Endometrial microvascular endothelial cells (primary cell): ENCODE measurements around the gene USP25. TPM values are rescaled to one million over a fixed set of nuclear protein-coding genes. Genes with fewer than 3 reads are reported as not detected.

Experiments used
- in situ Hi-C: cut with HindIII; loops from 2 replicates; pipeline ENCODE4 v1.10.0; 2017; ENCODE audit warnings: low sequenced_read_pairs, low pct_unique_long_range_greater_than_20kb; ENCODE audit errors: inconsistent ontology term
- total RNA-seq: library from RNA; depleted of rRNA; stranded (reverse); fragments of >200 nt; gene quantifications from one replicate; pipeline ENCODE4 v1.2.3, GENCODE V29; 2015; ENCODE audit errors: inconsistent ontology term

The USP25 gene
- total RNA-seq, 1 donor from 2014 or later: 53.1 TPM

DNA sequence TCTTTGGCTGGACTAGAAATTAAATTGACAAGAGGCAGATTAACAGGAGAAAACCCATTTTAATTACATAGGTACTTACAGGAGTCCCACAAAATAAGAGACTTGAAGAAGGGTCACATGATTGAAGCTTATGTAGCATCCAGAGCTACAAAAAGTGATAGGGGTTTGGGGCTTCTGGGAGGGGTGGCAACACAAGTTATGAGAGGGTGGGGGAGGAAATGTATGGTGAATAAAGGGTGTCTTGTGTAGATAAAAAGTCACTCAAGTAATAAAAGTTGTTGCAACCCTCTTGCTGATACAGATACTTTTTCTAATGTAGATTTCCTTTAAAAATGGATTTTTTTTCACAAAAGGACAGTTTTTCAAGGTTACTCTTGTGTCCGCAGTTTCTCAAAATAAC is 24.0 kb downstream of the USP25 start:
- in situ Hi-C loops: no loop called here

- in situ Hi-C loops: no loop called here
Observed at GRCh38 chr21:15754640-15755039, 24.9 kb downstream of the USP25 start.

GRCh38 chr21:15755125-15755524 is 25.3 kb downstream of the USP25 start:
- in situ Hi-C loops: no loop called here

DNA sequence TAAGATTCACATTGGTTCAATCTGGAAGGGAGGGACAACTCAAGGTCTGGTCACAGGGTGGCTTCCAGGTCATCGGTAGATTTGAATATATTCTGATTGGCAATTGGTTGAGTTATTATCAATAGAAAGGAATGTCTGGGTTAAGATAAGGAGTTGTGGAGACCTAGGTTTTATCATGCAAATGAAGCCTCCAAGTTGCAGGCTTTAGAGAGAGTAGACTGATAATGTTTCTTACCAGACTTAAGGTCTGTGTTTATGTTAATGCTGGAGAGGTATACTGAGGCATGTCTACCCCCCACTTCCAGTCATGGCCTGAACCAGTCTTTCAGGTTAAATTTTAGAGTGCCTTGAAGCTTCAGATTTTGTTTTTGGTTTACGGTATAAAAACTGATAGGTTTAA is 29.7 kb downstream of the USP25 start:
- in situ Hi-C loops: no loop called here

DNA sequence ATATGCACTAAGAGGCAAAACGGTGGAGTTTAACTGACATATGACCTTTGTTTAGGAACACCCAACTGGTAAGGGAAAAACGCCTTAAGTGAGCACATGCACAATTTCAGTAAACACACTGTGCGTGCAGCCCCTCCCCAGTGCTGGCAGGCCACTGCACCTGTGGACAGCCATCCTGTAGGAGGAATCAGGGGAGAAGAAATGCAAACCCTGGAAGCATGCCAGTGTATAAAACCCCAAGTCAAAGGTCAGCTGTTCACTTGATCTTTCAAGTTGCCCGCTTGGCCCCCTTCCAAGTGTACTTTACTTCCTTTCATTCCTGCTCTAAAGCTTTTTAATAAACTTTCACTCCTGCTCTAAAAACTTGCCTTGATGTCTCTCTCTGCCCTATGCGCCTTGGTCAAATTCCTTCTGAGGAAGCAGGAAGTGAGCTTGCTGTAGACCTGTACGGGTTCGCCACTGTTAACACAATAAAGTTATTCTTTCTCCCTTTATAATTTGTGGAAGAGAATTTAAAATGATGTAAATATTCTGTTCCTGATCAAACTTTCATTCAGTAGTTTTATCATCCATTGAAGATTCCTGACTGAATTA is 31.8 kb downstream of the USP25 start:
- in situ Hi-C loops: no loop called here

GRCh38 chr21:15763359-15763758 is 33.6 kb downstream of the USP25 start:
- in situ Hi-C loops: no loop called here

GRCh38 chr21:15764878-15765277 is 35.1 kb downstream of the USP25 start:
- in situ Hi-C loops: no loop called here

- in situ Hi-C loops: no loop called here
Observed at GRCh38 chr21:15766952-15767603, 37.3 kb downstream of the USP25 start.

DNA sequence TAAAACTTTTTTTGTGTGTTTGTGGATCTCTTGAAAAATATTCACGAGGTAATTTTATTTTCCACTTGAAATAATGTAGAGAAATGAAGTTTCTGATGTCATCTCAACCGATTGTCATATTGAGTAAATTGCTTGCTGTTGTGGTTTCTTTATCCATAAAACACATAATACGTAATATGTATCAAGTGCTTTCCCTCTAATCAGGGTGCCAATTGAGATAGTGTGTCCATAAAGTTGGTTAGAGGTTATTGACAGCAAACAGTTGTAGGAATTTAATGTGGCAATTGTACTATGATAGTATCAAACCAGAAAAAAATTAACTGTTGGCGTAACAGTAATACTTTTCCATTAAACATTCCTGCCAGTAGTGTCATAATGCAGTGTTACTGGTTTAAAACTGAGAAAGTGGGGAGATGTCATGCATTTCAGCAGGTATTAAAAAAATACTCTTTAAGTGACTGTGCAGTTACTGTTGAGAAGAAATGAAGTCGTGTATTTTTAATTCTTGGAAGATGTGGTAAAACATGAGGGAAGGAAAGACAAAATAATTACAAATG is 38.3 kb downstream of the USP25 start:
- in situ Hi-C loops: no loop called here

GRCh38 chr21:15768853-15769252 is 39.1 kb downstream of the USP25 start:
- in situ Hi-C loops: no loop called here

GRCh38 chr21:15771311-15771710 is 41.5 kb downstream of the USP25 start:
- in situ Hi-C loops: no loop called here

GRCh38 chr21:15772654-15773053 is 42.9 kb downstream of the USP25 start:
- in situ Hi-C loops: no loop called here

DNA sequence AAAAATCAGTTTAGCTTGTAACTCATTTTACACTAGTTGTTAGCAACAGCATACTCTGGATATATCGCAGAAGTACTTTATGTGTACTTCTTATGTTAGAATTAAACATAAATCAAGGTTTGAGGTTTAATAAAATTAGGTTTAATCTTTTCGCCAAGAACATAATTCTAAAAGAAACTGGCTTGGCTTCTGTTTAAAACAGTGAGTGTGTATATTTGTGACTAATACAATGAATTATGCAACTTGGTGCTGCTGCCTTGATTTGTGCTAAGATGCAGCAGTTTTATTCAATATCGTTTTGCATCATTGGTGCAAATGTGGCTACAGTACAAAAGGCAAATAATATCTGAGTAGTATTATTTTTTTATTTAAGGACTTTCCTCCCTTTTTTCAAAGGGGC is 44.8 kb downstream of the USP25 start:
- in situ Hi-C loops: no loop called here

- in situ Hi-C loops: no loop called here
Observed at GRCh38 chr21:15775291-15775690, 45.5 kb downstream of the USP25 start.

DNA sequence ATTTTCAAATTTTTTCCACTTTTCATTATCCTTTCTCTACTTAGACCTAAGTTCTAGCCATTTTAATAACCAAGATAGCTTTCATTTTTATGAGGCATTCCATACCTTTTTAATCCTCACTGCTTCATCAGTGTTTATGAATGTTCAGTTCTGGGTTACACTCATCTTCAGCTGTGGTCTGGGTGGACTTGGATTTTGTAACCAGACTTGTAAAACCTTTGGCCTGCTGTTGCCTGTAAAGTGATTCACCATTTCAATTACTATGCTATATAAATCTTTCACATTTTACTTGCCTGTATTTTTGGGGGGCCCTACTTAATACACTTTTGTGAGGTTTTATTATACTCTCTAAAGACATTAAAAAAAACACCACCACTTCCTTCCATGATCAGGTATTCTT is 46.2 kb downstream of the USP25 start:
- in situ Hi-C loops: no loop called here

DNA sequence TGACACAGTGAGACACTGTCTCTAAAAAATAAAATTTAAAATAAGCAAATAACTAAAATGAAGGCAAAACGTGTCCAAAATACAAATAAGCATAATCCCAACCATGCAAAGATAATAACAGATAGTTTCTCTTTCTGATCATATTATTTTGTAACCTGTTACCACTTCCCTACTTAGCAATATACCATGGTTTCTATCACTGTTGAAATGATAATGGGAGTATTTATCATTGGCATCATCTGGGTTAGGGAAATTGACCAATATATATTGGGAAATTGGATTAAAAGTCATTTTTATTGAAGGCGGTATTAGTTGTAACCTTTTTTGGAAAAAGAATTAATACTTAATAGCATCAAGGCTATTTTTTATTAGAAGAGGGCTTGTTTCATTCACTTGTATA is 47.0 kb downstream of the USP25 start:
- in situ Hi-C loops: no loop called here

GRCh38 chr21:15781986-15782385 is 52.2 kb downstream of the USP25 start:
- in situ Hi-C loops: no loop called here

DNA sequence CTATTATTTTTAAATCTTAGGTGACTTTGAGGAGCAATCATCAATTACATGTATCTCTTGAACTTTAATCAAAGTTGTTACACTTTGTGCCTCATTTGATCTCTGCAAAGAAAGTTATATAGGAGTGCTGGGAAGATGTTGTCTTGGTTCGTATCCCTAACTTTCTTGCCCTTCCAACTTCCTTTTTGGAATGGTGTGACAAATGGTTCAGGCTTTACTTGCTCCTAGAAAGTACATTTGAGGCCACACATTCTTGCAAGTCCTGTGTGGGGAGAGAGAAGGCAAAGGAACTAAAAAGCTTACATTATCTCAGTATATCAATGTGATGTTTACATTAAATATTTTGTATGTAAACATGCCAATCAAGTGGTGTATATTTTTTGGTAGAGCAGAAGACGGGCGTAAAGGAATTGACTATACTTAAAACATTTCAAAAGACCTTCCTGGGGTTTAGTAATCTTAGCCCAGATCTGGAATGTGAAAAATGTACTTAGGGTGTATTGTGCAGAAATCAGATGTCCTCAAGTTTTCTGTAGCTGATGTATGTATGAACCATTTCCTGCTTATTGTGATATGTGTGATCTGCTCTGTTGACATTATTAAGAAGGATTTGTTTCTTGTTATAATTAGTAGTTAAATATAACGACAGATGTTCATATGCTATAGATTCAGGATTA is 59.2 kb downstream of the USP25 start:
- in situ Hi-C loops: no loop called here

GRCh38 chr21:15793109-15793508 is 63.3 kb downstream of the USP25 start:
- in situ Hi-C loops: no loop called here

- in situ Hi-C loops: no loop called here
Observed at GRCh38 chr21:15793550-15794235, 63.9 kb downstream of the USP25 start.
